ENCODE measurements around the gene BIN1. TPM values are rescaled to one million over a fixed set of nuclear protein-coding genes. Genes with fewer than 3 reads are reported as not detected.

BIN1 gene
- total RNA-seq, 1 donor from 2014 or later = 71.6 TPM

DNA sequence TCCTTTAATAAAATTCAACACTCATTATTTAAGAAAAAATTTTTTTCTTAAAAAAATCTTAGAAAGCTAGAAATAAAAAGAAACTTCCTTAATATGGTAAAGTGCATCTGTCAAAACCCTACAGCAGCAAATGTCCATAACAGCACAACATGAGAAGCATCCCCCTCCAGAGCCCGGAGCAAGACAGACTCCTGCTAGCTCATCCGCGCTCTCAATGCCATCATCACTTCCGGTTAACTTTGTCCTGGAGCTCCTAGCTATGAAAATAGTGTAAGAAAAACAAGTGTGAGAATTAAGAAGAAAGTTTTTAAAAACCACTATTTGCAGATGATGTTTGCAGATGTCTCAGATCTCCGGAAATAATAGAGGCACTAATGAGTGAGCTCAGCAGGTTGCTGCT, 105.2 kb downstream of the BIN1 start:
- DNase-seq (ENCODE audit: low spot score in 2 of 2) = no peak
- Histone ChIP-seq H3K9me3 (no peaks in the 10 kb centered on the region), H3K4me1 (no peaks in the 10 kb centered on the region), H3K36me3 (no peaks in the 10 kb centered on the region), H3K4me3 (no peak overlapping the region), H3K27me3 (no peaks in the 10 kb centered on the region), H3K27ac (no peak overlapping the region)
- TF ChIP-seq, protein P1, sequence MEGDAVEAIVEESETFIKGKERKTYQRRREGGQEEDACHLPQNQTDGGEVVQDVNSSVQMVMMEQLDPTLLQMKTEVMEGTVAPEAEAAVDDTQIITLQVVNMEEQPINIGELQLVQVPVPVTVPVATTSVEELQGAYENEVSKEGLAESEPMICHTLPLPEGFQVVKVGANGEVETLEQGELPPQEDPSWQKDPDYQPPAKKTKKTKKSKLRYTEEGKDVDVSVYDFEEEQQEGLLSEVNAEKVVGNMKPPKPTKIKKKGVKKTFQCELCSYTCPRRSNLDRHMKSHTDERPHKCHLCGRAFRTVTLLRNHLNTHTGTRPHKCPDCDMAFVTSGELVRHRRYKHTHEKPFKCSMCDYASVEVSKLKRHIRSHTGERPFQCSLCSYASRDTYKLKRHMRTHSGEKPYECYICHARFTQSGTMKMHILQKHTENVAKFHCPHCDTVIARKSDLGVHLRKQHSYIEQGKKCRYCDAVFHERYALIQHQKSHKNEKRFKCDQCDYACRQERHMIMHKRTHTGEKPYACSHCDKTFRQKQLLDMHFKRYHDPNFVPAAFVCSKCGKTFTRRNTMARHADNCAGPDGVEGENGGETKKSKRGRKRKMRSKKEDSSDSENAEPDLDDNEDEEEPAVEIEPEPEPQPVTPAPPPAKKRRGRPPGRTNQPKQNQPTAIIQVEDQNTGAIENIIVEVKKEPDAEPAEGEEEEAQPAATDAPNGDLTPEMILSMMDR (IDR thresholded peaks at IDR 0.05) = no peak
- intact Hi-C loops (cut with DNase I) = no loop called here

DNA sequence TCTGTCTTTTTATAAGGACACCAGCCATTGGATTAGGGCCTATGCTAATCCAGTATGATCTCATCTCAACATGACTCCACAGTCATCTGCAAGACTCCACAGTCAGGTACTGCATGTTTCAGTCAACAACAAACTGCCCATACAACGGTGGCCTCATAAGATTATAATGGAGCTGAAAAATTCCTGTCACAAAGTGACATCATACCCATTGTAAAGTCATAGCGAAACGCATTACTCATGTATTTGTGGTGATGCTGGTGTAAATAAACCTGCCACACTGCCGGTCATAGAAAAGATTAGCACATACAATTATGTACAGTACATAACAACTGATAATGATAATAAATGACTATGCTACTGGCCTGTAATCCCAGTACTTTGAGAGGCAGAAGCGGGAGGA, 106.0 kb downstream of the BIN1 start:
- TF ChIP-seq, protein P1 (IDR thresholded peaks at IDR 0.05) = no peak
- Histone ChIP-seq H3K9me3 (no peaks in the 10 kb centered on the region), H3K36me3 (no peaks in the 10 kb centered on the region), H3K27ac (no peak overlapping the region), H3K4me3 (no peak overlapping the region), H3K27me3 (no peaks in the 10 kb centered on the region), H3K4me1 (no peaks in the 10 kb centered on the region)
- no peak for DNase-seq (ENCODE audit: low spot score in 2 of 2)
- intact Hi-C loops (cut with DNase I) = no loop called here

DNA sequence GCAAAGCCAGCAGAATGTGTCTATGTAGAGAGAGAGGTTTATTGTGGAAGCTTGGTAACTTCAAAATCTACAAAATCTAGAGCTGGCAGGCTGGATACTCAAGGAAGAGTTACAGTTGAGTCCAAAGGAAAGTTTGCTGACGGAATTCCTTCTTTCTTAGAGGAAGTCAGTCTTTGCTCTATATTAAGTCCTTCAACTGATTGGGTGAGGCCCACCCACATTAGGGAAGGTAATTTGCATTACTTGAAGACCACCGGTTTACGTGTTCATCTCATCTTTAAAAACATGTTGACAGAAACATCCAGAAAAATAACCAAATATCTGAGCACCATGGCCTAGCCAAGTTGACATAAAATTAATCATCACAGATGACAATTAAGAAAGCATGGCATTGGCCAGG, 106.8 kb downstream of the BIN1 start:
- intact Hi-C loops (cut with DNase I) = no loop called here
- Histone ChIP-seq H3K27ac (no peak overlapping the region), H3K27me3 (no peaks in the 10 kb centered on the region), H3K4me3 (no peak overlapping the region), H3K36me3 (no peaks in the 10 kb centered on the region), H3K4me1 (no peaks in the 10 kb centered on the region), H3K9me3 (no peaks in the 10 kb centered on the region)
- no peak for DNase-seq (ENCODE audit: low spot score in 2 of 2)
- TF ChIP-seq, protein P1 (IDR thresholded peaks at IDR 0.05) = no peak

DNA sequence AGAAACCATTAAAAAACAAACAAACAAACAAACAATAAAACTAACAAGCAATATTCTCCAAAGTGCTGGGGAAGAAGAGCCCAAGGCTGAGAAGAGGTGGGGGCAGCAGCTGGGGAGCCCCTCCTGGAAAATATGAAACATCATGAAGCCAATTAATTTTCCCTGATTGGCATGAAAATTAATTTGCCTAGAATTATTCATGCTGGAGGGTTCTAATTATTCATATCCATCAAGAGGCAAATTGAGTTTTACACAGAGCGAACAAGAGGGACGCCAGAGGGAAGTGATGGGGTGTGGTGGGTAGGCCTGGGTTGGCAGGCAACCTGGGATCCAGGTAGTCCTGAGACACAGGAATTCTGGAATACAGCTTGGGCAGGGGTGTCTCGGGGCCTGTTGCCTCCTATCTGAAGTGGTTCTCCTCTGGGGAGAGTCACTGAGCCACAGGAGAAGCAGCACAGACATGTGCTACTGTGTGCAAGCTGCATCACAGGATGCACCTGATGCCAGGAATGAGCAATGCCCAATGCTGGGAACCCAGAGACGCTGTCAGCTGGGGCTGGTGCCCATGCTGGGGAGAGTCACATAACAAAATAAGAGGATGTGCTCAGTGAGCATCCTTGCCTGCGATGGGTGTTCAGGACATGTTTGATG, 107.7 kb downstream of the BIN1 start:
- Histone ChIP-seq H3K9me3 (no peaks in the 10 kb centered on the region), H3K27ac (no peak overlapping the region), H3K4me3 (no peak overlapping the region), H3K27me3 (no peaks in the 10 kb centered on the region), H3K36me3 (no peaks in the 10 kb centered on the region), H3K4me1 (no peaks in the 10 kb centered on the region)
- intact Hi-C loops (cut with DNase I) = no loop called here
- DNase-seq (ENCODE audit: low spot score in 2 of 2) = no peak
- TF ChIP-seq, protein P1 (IDR thresholded peaks at IDR 0.05) = no peak

DNA sequence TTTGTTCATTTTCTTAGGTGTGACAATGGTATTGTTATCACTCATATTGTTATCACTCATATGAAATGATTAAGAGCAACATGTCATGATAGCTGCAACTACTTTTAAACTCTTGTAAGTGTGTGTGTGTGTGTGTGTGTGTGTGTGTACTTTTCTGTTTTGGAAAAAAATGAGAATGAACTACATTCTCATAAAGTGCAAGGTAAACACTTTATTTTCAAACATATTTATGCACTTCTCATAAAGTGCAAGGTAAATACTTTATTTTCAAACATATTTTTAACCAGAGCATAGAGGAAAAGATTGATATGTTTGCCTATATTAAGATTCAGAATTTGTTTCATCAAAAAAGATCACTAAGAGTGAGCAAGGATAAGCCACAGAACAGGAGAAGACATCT, 108.5 kb downstream of the BIN1 start:
- TF ChIP-seq, protein P1 (IDR thresholded peaks at IDR 0.05) = no peak
- Histone ChIP-seq H3K4me3 (no peak overlapping the region), H3K36me3 (no peaks in the 10 kb centered on the region), H3K9me3 (no peaks in the 10 kb centered on the region), H3K27ac (no peak overlapping the region), H3K4me1 (no peaks in the 10 kb centered on the region), H3K27me3 (no peaks in the 10 kb centered on the region)
- DNase-seq (ENCODE audit: low spot score in 2 of 2) = no peak
- intact Hi-C loops (cut with DNase I) = no loop called here

Other genes with a start within 250 kb of the BIN1 start
- gene TEX51, start 208.3 kb downstream of the BIN1 start, total RNA-seq = not detected
- not detected for gene CYP27C1, start 113.1 kb upstream of the BIN1 start, total RNA-seq
- 35.3 TPM for gene ERCC3, start 187.0 kb upstream of the BIN1 start, total RNA-seq

All from ascending aorta (tissue), 2 donors.